ENCODE data around the gene RICTOR. TPM values are rescaled to one million over a fixed set of nuclear protein-coding genes. Genes with fewer than 3 reads are reported as not detected.

RICTOR gene
- total RNA-seq, 1 experiment from 2014 or later, result 28.1 TPM

DNA sequence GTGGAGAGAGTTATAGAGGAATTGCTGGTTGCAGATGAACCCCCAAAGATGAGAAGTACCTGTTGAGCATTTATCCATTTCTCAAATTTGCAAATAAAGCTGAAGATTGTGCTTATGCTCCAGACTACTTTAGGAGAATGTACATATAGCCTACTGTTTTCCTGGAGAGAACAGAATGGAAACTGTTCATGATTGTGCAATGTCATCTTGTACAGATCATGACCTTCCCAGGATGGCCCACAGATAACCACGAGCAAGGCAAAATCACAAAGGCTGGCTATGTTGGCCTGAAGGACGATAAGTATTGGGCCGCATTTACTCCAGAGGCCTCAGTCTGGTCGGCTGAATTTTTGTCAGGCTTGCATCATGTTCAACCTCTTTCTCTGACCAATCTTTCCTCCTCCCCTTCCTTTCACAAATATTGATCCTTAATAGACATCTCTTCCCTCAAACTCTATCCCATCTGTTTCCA lies 28.5 kb upstream of the RICTOR start:
- Histone ChIP-seq H3F3A (ENCODE audit: low read length, unreplicated experiment) (peaks cover 30% of the 10 kb centered on the region), H3K9me2 (replicated peaks; ENCODE audit: low read length) (no peaks in the 10 kb centered on the region), H4K20me1 (ENCODE audit: low read length) (no peaks in the 10 kb centered on the region), H3K27ac (ENCODE audit: low read length) (peak overlapping the region; percentile 97), H3K79me2 (ENCODE audit: low read length) (no peaks in the 10 kb centered on the region), H3K4me3 (ENCODE audit: low read length) (peak overlapping the region; percentile 10; the same call in 1 of the 2 replicates), H3K27me3 (ENCODE audit: low read length) (no peaks in the 10 kb centered on the region), H3K4me2 (ENCODE audit: low read length) (peak overlapping the region; percentile 64), H3K9me3 (ENCODE audit: low read length) (no peaks in the 10 kb centered on the region), H2AFZ (ENCODE audit: low read length) (no peak overlapping the region), H3K4me1 (ENCODE audit: insufficient read depth, low read length) (peaks cover 59% of the 10 kb centered on the region), H3K36me3 (ENCODE audit: low read depth, low read length) (no peaks in the 10 kb centered on the region), H3K9ac (ENCODE audit: low read length) (peak overlapping the region; percentile 69)
- intact Hi-C loops (cut with micrococcal nuclease), result loop anchor here (1.0 to 5.0 kb wide), 2 partner anchors 25 to 35 kb away; no protein-coding TSS in a partner anchor
- ChIA-PET POLR2A (ENCODE audit: unreplicated experiment) (interaction anchor here (0.6 kb wide), 1 partner anchor 27 kb away, joined by 3 read pairs; no protein-coding TSS in a partner anchor), CTCF (interaction anchor here (0.6 kb wide), 1 partner anchor 23 kb away, joined by 3 read pairs; no protein-coding TSS in a partner anchor)
- no peak for DNase-seq
- TF ChIP-seq EZH2phosphoT487 (IDR thresholded peaks at IDR 0.05; ENCODE audit: borderline replicate concordance, low read length) (no peak), EZH2 (IDR thresholded peaks at IDR 0.05; ENCODE audit: low read length, unreplicated experiment) (no peak)
- TF ChIP-seq, protein P1, sequence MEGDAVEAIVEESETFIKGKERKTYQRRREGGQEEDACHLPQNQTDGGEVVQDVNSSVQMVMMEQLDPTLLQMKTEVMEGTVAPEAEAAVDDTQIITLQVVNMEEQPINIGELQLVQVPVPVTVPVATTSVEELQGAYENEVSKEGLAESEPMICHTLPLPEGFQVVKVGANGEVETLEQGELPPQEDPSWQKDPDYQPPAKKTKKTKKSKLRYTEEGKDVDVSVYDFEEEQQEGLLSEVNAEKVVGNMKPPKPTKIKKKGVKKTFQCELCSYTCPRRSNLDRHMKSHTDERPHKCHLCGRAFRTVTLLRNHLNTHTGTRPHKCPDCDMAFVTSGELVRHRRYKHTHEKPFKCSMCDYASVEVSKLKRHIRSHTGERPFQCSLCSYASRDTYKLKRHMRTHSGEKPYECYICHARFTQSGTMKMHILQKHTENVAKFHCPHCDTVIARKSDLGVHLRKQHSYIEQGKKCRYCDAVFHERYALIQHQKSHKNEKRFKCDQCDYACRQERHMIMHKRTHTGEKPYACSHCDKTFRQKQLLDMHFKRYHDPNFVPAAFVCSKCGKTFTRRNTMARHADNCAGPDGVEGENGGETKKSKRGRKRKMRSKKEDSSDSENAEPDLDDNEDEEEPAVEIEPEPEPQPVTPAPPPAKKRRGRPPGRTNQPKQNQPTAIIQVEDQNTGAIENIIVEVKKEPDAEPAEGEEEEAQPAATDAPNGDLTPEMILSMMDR (conservative IDR thresholded peaks at IDR 0.05; ENCODE audit: low read depth, low read length), result no peak
- ATAC-seq, result peak; percentile 1
- TSS peak; percentile 56 for BruUV-seq (replicated peaks)

DNA sequence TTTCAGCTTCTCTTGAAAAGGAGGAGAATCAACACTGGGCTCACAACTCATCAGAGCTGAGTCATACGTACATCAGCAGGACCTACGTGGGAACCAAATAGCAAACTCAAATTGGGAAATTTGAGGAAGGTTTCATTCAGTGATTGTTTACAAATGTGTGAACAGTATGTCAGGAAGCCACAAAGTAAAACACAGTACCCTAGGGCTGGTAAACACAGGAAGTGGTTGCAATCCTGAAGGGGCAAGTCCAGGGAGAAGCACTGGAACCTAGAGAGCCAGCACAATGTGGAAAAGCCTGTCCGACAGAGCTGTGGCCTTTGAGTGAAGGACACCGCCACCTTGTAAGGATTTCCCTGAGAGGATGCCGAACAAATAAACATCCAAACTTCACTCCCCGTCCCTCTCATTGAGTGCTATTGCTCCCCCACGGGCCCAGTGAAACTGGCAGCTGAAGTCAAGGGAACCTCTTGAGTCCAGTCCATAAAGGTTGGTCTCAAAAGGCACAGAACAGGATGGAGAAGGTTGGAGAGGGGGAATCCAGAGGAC lies 26.7 kb upstream of the RICTOR start:
- ATAC-seq (peak; percentile 91), DNase-seq (peak; percentile 99)
- no peaks in the 10 kb centered on the region for H3K36me3 ChIP-seq (ENCODE audit: low read depth, low read length)
- peak overlapping the region; percentile 53; the same call in 1 of the 2 replicates for H3K4me3 ChIP-seq (ENCODE audit: low read length)
- TF ChIP-seq, protein P1 (conservative IDR thresholded peaks at IDR 0.05; ENCODE audit: low read depth, low read length), result no peak
- TF ChIP-seq EZH2 (IDR thresholded peaks at IDR 0.05; ENCODE audit: low read length, unreplicated experiment) (no peak), EZH2phosphoT487 (IDR thresholded peaks at IDR 0.05; ENCODE audit: borderline replicate concordance, low read length) (no peak)
- H3K9me3 ChIP-seq (ENCODE audit: low read length), result no peaks in the 10 kb centered on the region
- H3K27ac ChIP-seq (ENCODE audit: low read length), result peak overlapping the region; percentile 97
- no peaks in the 10 kb centered on the region for H3K79me2 ChIP-seq (ENCODE audit: low read length)
- peak overlapping the region; percentile 83 for H3K9ac ChIP-seq (ENCODE audit: low read length)
- H3K27me3 ChIP-seq (ENCODE audit: low read length), result no peaks in the 10 kb centered on the region
- peaks cover 30% of the 10 kb centered on the region for H3F3A ChIP-seq (ENCODE audit: low read length, unreplicated experiment)
- no TSS peak for BruUV-seq (replicated peaks)
- no peaks in the 10 kb centered on the region for H3K9me2 ChIP-seq (replicated peaks; ENCODE audit: low read length)
- ChIA-PET POLR2A (ENCODE audit: unreplicated experiment) (interaction anchor here (0.6 to 1.2 kb wide), 2 partner anchors 22 to 324 kb away, joined by 4 to 6 read pairs; partner anchors contain the start of gene DAB2), CTCF (interaction anchor here (0.7 to 1.3 kb wide), 2 partner anchors 20 to 95 kb away, joined by 3 read pairs; no protein-coding TSS in a partner anchor)
- H3K4me1 ChIP-seq (ENCODE audit: insufficient read depth, low read length), result peaks cover 52% of the 10 kb centered on the region
- intact Hi-C loops (cut with micrococcal nuclease), result loop anchor here (5.0 kb wide), 1 partner anchor 36 kb away; no protein-coding TSS in a partner anchor
- H3K4me2 ChIP-seq (ENCODE audit: low read length), result peak overlapping the region; percentile 84
- H2AFZ ChIP-seq (ENCODE audit: low read length), result peak overlapping the region; percentile 32; the same call in 1 of the 2 replicates
- no peaks in the 10 kb centered on the region for H4K20me1 ChIP-seq (ENCODE audit: low read length)

Measured in PC-3 (cell line).